ENCODE measurements around the gene LTF.
"Not testable (repeated sequence)": the region's sequence is repeated elsewhere in the genome, so short reads cannot be mapped to it uniquely, and the experiment has no call there.

LTF gene

GRCh38 chr3:46447228-46447985 lies 17.3 kb downstream of the LTF start:
- in situ Hi-C loops (cut with MboI; ENCODE audit: low sequenced_read_pairs), result no loop called here

GRCh38 chr3:46442576-46443530 lies 21.9 kb downstream of the LTF start:
- in situ Hi-C loops (cut with MboI; ENCODE audit: low sequenced_read_pairs), result no loop called here

- in situ Hi-C loops (cut with MboI; ENCODE audit: low sequenced_read_pairs), result no loop called here
Observed at GRCh38 chr3:46440531-46441294, 24.0 kb downstream of the LTF start.

- in situ Hi-C loops (cut with MboI; ENCODE audit: low sequenced_read_pairs), result no loop called here
Observed at GRCh38 chr3:46438831-46439230, 25.9 kb downstream of the LTF start.

- in situ Hi-C loops (cut with MboI; ENCODE audit: low sequenced_read_pairs), result no loop called here
Observed at GRCh38 chr3:46435081-46435726, 29.5 kb downstream of the LTF start.

GRCh38 chr3:46433841-46434240 lies 30.9 kb downstream of the LTF start:
- in situ Hi-C loops (cut with MboI; ENCODE audit: low sequenced_read_pairs), result no loop called here

- in situ Hi-C loops (cut with MboI; ENCODE audit: low sequenced_read_pairs), result not testable (repeated sequence)
Observed at GRCh38 chr3:46433118-46433517, 31.6 kb downstream of the LTF start.

- in situ Hi-C loops (cut with MboI; ENCODE audit: low sequenced_read_pairs), result not testable (repeated sequence)
Observed at GRCh38 chr3:46431905-46432304, 32.8 kb downstream of the LTF start.

- in situ Hi-C loops (cut with MboI; ENCODE audit: low sequenced_read_pairs), result not testable (repeated sequence)
Observed at GRCh38 chr3:46430879-46431278, 33.8 kb downstream of the LTF start.

- in situ Hi-C loops (cut with MboI; ENCODE audit: low sequenced_read_pairs), result no loop called here
Observed at GRCh38 chr3:46429671-46430070, 35.0 kb downstream of the LTF start.

GRCh38 chr3:46429250-46429649 lies 35.5 kb downstream of the LTF start:
- in situ Hi-C loops (cut with MboI; ENCODE audit: low sequenced_read_pairs), result no loop called here

- in situ Hi-C loops (cut with MboI; ENCODE audit: low sequenced_read_pairs), result no loop called here
Observed at GRCh38 chr3:46427916-46428833, 36.5 kb downstream of the LTF start.

GRCh38 chr3:46427404-46427803 lies 37.3 kb downstream of the LTF start:
- in situ Hi-C loops (cut with MboI; ENCODE audit: low sequenced_read_pairs), result not testable (repeated sequence)

- in situ Hi-C loops (cut with MboI; ENCODE audit: low sequenced_read_pairs), result not testable (repeated sequence)
Observed at GRCh38 chr3:46426476-46426875, 38.2 kb downstream of the LTF start.

GRCh38 chr3:46423588-46423987 lies 41.1 kb downstream of the LTF start:
- in situ Hi-C loops (cut with MboI; ENCODE audit: low sequenced_read_pairs), result no loop called here

GRCh38 chr3:46422617-46423016 lies 42.1 kb downstream of the LTF start:
- in situ Hi-C loops (cut with MboI; ENCODE audit: low sequenced_read_pairs), result no loop called here

- in situ Hi-C loops (cut with MboI; ENCODE audit: low sequenced_read_pairs), result no loop called here
Observed at GRCh38 chr3:46420931-46421330, 43.8 kb downstream of the LTF start.

GRCh38 chr3:46419816-46420215 lies 44.9 kb downstream of the LTF start:
- in situ Hi-C loops (cut with MboI; ENCODE audit: low sequenced_read_pairs), result no loop called here

- in situ Hi-C loops (cut with MboI; ENCODE audit: low sequenced_read_pairs), result no loop called here
Observed at GRCh38 chr3:46417841-46418611, 46.7 kb downstream of the LTF start.
